Progenitor cell of endocrine pancreas (in vitro differentiated cells): Measurements from ENCODE around the gene KRT2. TPM values are rescaled to one million over a fixed set of nuclear protein-coding genes. Genes with fewer than 3 reads are reported as not detected.

Source experiments
- DNase-seq: peaks from one replicate; pipeline ENCODE4 v3.0.0; 2021; ENCODE audit warnings: low spot score; ENCODE audit not compliant: unreplicated experiment
- H3K27ac Mint-ChIP-seq: 2 replicates; pipeline ENCODE4 v1.8.0; 2021; ENCODE audit warnings: mild to moderate bottlenecking, moderate library complexity, mixed read lengths
- H3K27me3 Mint-ChIP-seq: 2 replicates; pipeline ENCODE4 v1.8.0; 2021; ENCODE audit warnings: mixed read lengths
- H3K36me3 Mint-ChIP-seq: 2 replicates; pipeline ENCODE4 v1.8.0; 2022; ENCODE audit warnings: mixed read lengths; ENCODE audit not compliant: insufficient read depth
- H3K4me1 Mint-ChIP-seq: 2 replicates; pipeline ENCODE4 v1.8.0; 2021; ENCODE audit warnings: low read depth, mixed read lengths
- H3K4me3 Mint-ChIP-seq: 2 replicates; pipeline ENCODE4 v1.8.0; 2021; ENCODE audit warnings: low read depth, mild to moderate bottlenecking, moderate library complexity, mixed read lengths
- H3K9me3 Mint-ChIP-seq: 2 replicates; pipeline ENCODE4 v1.8.0; 2021; ENCODE audit warnings: low read depth, mixed read lengths
- CTCF ChIP-seq: fragments of 200-600 bp; sonication (generic); IDR thresholded peaks from one replicate; pipeline ENCODE4 v1.5.0; 2021; ENCODE audit warnings: antibody characterized with exemption, mild to moderate bottlenecking; ENCODE audit not compliant: unreplicated experiment
- total RNA-seq: library from RNA; stranded (reverse); gene quantifications from 2 replicates; pipeline ENCODE4 v1.2.1, GENCODE V29; 2021

Gene KRT2
- total RNA-seq, 1 donor from 2014 or later = not detected

GRCh38 chr12:52667509-52667908 lies 15.5 kb upstream of the KRT2 start:
- H3K4me3 Mint-ChIP-seq = no peak overlapping the region
- no peaks in the 10 kb centered on the region for H3K4me1 Mint-ChIP-seq
- H3K27ac Mint-ChIP-seq = no peak overlapping the region
- peak; percentile 21 for TF ChIP-seq CTCF
- H3K27me3 Mint-ChIP-seq = peaks cover 44% of the 10 kb centered on the region
- H3K9me3 Mint-ChIP-seq = no peaks in the 10 kb centered on the region
- no peak for DNase-seq
- no peaks in the 10 kb centered on the region for H3K36me3 Mint-ChIP-seq

- Mint-ChIP-seq H3K27me3 (peaks cover 47% of the 10 kb centered on the region), H3K4me1 (no peaks in the 10 kb centered on the region)
Measured at GRCh38 chr12:52666471-52666870, 14.5 kb upstream of the KRT2 start.

GRCh38 chr12:52663420-52663819 lies 11.4 kb upstream of the KRT2 start:
- H3K4me3 Mint-ChIP-seq = no peak overlapping the region
- H3K4me1 Mint-ChIP-seq = no peaks in the 10 kb centered on the region
- no peak overlapping the region for H3K27ac Mint-ChIP-seq
- TF ChIP-seq CTCF = no peak
- DNase-seq = no peak
- H3K9me3 Mint-ChIP-seq = no peaks in the 10 kb centered on the region
- H3K27me3 Mint-ChIP-seq = peaks cover 54% of the 10 kb centered on the region
- H3K36me3 Mint-ChIP-seq = no peaks in the 10 kb centered on the region

More at GRCh38 chr12:52666471-52666870, 14.5 kb upstream of the KRT2 start:
- Mint-ChIP-seq H3K36me3 (no peaks in the 10 kb centered on the region), H3K9me3 (no peaks in the 10 kb centered on the region), H3K27ac (no peak overlapping the region), H3K4me3 (no peak overlapping the region)
- TF ChIP-seq CTCF = no peak
- no peak for DNase-seq

- H3K4me3 Mint-ChIP-seq = no peak overlapping the region
- no peak for DNase-seq
- no peaks in the 10 kb centered on the region for H3K9me3 Mint-ChIP-seq
- no peaks in the 10 kb centered on the region for H3K36me3 Mint-ChIP-seq
- no peak for TF ChIP-seq CTCF
- no peak overlapping the region for H3K27ac Mint-ChIP-seq
- no peaks in the 10 kb centered on the region for H3K4me1 Mint-ChIP-seq
- peaks cover 54% of the 10 kb centered on the region for H3K27me3 Mint-ChIP-seq
Measured at GRCh38 chr12:52662918-52663229, 10.9 kb upstream of the KRT2 start.

- TF ChIP-seq CTCF = no peak
- H3K9me3 Mint-ChIP-seq = no peaks in the 10 kb centered on the region
- H3K36me3 Mint-ChIP-seq = no peaks in the 10 kb centered on the region
- H3K27ac Mint-ChIP-seq = no peak overlapping the region
- H3K4me1 Mint-ChIP-seq = no peaks in the 10 kb centered on the region
- H3K27me3 Mint-ChIP-seq = peaks cover 54% of the 10 kb centered on the region
- H3K4me3 Mint-ChIP-seq = no peak overlapping the region
- DNase-seq = no peak
Measured at GRCh38 chr12:52662093-52662917, 10.3 kb upstream of the KRT2 start.
